Stomach (tissue), 9 donors: ENCODE results near the gene AKR1B1. TPM values are rescaled to one million over a fixed set of nuclear protein-coding genes. Genes with fewer than 3 reads are reported as not detected.

Experiments
- DNase-seq, 2 donors: peaks; one replicate each; pipeline versions ENCODE4 v3.0.0 to v3.0.0-alpha.2; 2013 to 2019
- H3K27ac ChIP-seq, 5 donors: fragments of 200-600 bp in 4 of 5; sonication (generic) in 4 of 5; one replicate each; pipeline ENCODE4 v1.5.1; 2013 to 2019; ENCODE audit warnings: mild to moderate bottlenecking in 1 of 5, moderate library complexity in 1 of 5
- H3K27me3 ChIP-seq, 3 donors: fragments of 200-600 bp; sonication (generic); one replicate each; pipeline ENCODE4 v1.5.1; 2017 to 2019; ENCODE audit warnings: mixed run types in 1 of 3
- H3K36me3 ChIP-seq, 4 donors: fragments of 200-600 bp; sonication (generic); 1 replicate in 3 of 4; 2 replicates in 1 of 4; pipeline ENCODE4 v1.5.1; 2016 to 2019
- H3K4me1 ChIP-seq, 4 donors: fragments of 200-600 bp; sonication (generic); one replicate each; pipeline ENCODE4 v1.5.1; 2016 to 2019
- H3K4me3 ChIP-seq, 4 donors: fragments of 200-600 bp; sonication (generic) in 3 of 4; one replicate each; pipeline ENCODE4 v1.5.1; 2016 to 2019; ENCODE audit warnings: mild to moderate bottlenecking in 1 of 4
- H3K9me3 ChIP-seq, 4 donors: fragments of 200-600 bp; sonication (generic); one replicate each; pipeline ENCODE4 v1.5.1; 2016 to 2019
- CTCF ChIP-seq, 7 experiments: fragments of 450-650 bp in 4 of 7; fragments of 200-600 bp in 3 of 7; sonication (generic) in 3 of 7; IDR thresholded peaks; one replicate each; pipeline ENCODE4 v1.5.1; 2016 to 2019; ENCODE audit warnings: antibody characterized with exemption in 7 of 7, control low read depth in 2 of 7, mild to moderate bottlenecking in 1 of 7
- EP300 ChIP-seq: sonication (generic); formaldehyde crosslinking; IDR thresholded peaks from one replicate; pipeline ENCODE4 v1.6.1; 2017; ENCODE audit warnings: antibody characterized with exemption
- POLR2A ChIP-seq, 4 donors: fragments of 450-650 bp; IDR thresholded peaks; one replicate each; pipeline ENCODE4 v1.6.1; 2016; ENCODE audit warnings: antibody characterized with exemption in 4 of 4, control low read depth in 2 of 4, mild to moderate bottlenecking in 1 of 4, moderate library complexity in 1 of 4
- POLR2AphosphoS5 ChIP-seq, 3 donors: sonication (generic); formaldehyde crosslinking; IDR thresholded peaks; one replicate each; pipeline ENCODE4 v1.6.1; 2016; ENCODE audit warnings: antibody characterized with exemption in 3 of 3
- WGBS, 5 donors: extraction: QIAGEN DNeasy Blood & Tissue Kit in 3 of 5; methylation state at CpG; one replicate each; pipeline versions ENCODE4 v1.1.5 to v1.1.7; 2013 to 2018; 5-methylcytosine and 5-hydroxymethylcytosine counted together
- intact Hi-C: fragments of 100-400 bp; cut with DNase I; formaldehyde crosslinking; loops from one replicate; pipeline ENCODE4 v1.15.1; 2023; ENCODE audit warnings: low total_unique reads
- polyA plus RNA-seq, 3 donors: library from polyadenylated mRNA; stranded (reverse); fragments of 200-250 nt; gene quantifications; one replicate each; pipeline ENCODE4 v1.2.3, GENCODE V29; 2013
- total RNA-seq, 5 donors: library from RNA; depleted of rRNA; stranded (reverse); fragments of >200 nt; gene quantifications; one replicate each; pipeline versions ENCODE4 v1.1.0 to v1.2.3, GENCODE V29; 2014 to 2016
- donor health status: healthy with polysubstance abuse.
- donor health status: Bipolar disorder and iron deficiency.
- donor health status: healthy.

AKR1B1 gene
- total and polyA plus RNA-seq, 8 donors: 2.9 to 186 (median 38.5) TPM

GRCh38 chr7:134414109-134414508 is 44.8 kb downstream of the AKR1B1 start:
- Histone ChIP-seq H3K36me3 (no peaks in the 10 kb centered on the region), H3K4me1 (peaks cover 0 to 3% (median 0%) of the 10 kb centered on the region in 4 donors), H3K27ac (no peak overlapping the region), H3K9me3 (no peaks in the 10 kb centered on the region), H3K4me3 (no peak overlapping the region), H3K27me3 (no peaks in the 10 kb centered on the region)
- DNase-seq: no peak
- WGBS, 5 donors: 68 to 82% (median 76%) methylated on average over 4 of the region's 4 CpGs
- intact Hi-C loops: no loop called here
- TF ChIP-seq EP300: no peak
- TF ChIP-seq POLR2AphosphoS5 (IDR thresholded peaks at IDR 0.05): no peak
- no peak for TF ChIP-seq POLR2A (IDR thresholded peaks at IDR 0.05)
- no peak for TF ChIP-seq CTCF (IDR thresholded peaks at IDR 0.05)

GRCh38 chr7:134407311-134407710 is 51.6 kb downstream of the AKR1B1 start:
- intact Hi-C loops: no loop called here
- WGBS, 5 donors: 63 to 76% (median 75%) methylated on average over 3 of the region's 3 CpGs
- DNase-seq: no peak
- Histone ChIP-seq H3K4me1 (no peaks in the 10 kb centered on the region), H3K27me3 (peaks cover 0 to 4% (median 0%) of the 10 kb centered on the region in 3 donors), H3K4me3 (no peak overlapping the region), H3K27ac (no peak overlapping the region), H3K36me3 (no peaks in the 10 kb centered on the region), H3K9me3 (no peaks in the 10 kb centered on the region)
- TF ChIP-seq POLR2A (IDR thresholded peaks at IDR 0.05) (no peak), EP300 (no peak), CTCF (IDR thresholded peaks at IDR 0.05) (no peak), POLR2AphosphoS5 (IDR thresholded peaks at IDR 0.05) (no peak)

- H3K4me1 ChIP-seq: no peaks in the 10 kb centered on the region
- intact Hi-C loops: no loop called here
- H3K27ac ChIP-seq: no peak overlapping the region
Observed at GRCh38 chr7:134406431-134406830, 52.5 kb downstream of the AKR1B1 start.

GRCh38 chr7:134405299-134405698 is 53.6 kb downstream of the AKR1B1 start:
- H3K27me3 ChIP-seq: peaks cover 0 to 4% (median 0%) of the 10 kb centered on the region in 3 donors
- TF ChIP-seq POLR2A (IDR thresholded peaks at IDR 0.05): no peak
- no peak for TF ChIP-seq EP300
- TF ChIP-seq CTCF (IDR thresholded peaks at IDR 0.05): no peak
- no peak for TF ChIP-seq POLR2AphosphoS5 (IDR thresholded peaks at IDR 0.05)
- H3K27ac ChIP-seq: no peak overlapping the region
- H3K9me3 ChIP-seq: no peaks in the 10 kb centered on the region
- intact Hi-C loops: no loop called here
- H3K4me1 ChIP-seq: no peaks in the 10 kb centered on the region
- no peak overlapping the region for H3K4me3 ChIP-seq
- WGBS, 5 donors: 64 to 89% (median 72%) methylated on average over 3 of the region's 3 CpGs
- no peaks in the 10 kb centered on the region for H3K36me3 ChIP-seq
- no peak for DNase-seq

More at GRCh38 chr7:134406431-134406830, 52.5 kb downstream of the AKR1B1 start:
- Histone ChIP-seq H3K9me3 (no peaks in the 10 kb centered on the region), H3K36me3 (no peaks in the 10 kb centered on the region), H3K27me3 (peaks cover 0 to 4% (median 0%) of the 10 kb centered on the region in 3 donors), H3K4me3 (no peak overlapping the region)
- DNase-seq: no peak
- 51 to 82% (median 55%) methylated on average over 2 of the region's 2 CpGs for WGBS, 5 donors
- TF ChIP-seq CTCF (IDR thresholded peaks at IDR 0.05): no peak
- no peak for TF ChIP-seq POLR2AphosphoS5 (IDR thresholded peaks at IDR 0.05)
- no peak for TF ChIP-seq EP300
- TF ChIP-seq POLR2A (IDR thresholded peaks at IDR 0.05): no peak
